ENCODE data around the gene SPTBN1. TPM values are rescaled to one million over a fixed set of nuclear protein-coding genes. Genes with fewer than 3 reads are reported as not detected.
A peak's percentile ranks its signal among the peaks of the same experiment; 100 is the strongest.

Gene SPTBN1
- total RNA-seq, 1 experiment from 2014 or later = 110 TPM

GRCh38 chr2:54659527-54659926 is 203.4 kb downstream of the SPTBN1 start:
- in situ Hi-C loops (cut with HindIII; ENCODE audit: low pct_unique_long_range_greater_than_20kb, low sequenced_read_pairs) = no loop called here
- DNase-seq (ENCODE audit: low read depth) = no peak

- in situ Hi-C loops (cut with HindIII; ENCODE audit: low pct_unique_long_range_greater_than_20kb, low sequenced_read_pairs) = no loop called here
- no peak for DNase-seq (ENCODE audit: low read depth)
These were observed 204.6 kb downstream of the SPTBN1 start for GRCh38 chr2:54660752-54661151.

GRCh38 chr2:54663424-54664030 is 207.4 kb downstream of the SPTBN1 start:
- in situ Hi-C loops (cut with HindIII; ENCODE audit: low pct_unique_long_range_greater_than_20kb, low sequenced_read_pairs) = no loop called here
- no peak for DNase-seq (ENCODE audit: low read depth)

- in situ Hi-C loops (cut with HindIII; ENCODE audit: low pct_unique_long_range_greater_than_20kb, low sequenced_read_pairs) = no loop called here
- no peak for DNase-seq (ENCODE audit: low read depth)
These were observed 208.2 kb downstream of the SPTBN1 start for GRCh38 chr2:54664238-54664786.

- DNase-seq (ENCODE audit: low read depth) = peak; percentile 17
- in situ Hi-C loops (cut with HindIII; ENCODE audit: low pct_unique_long_range_greater_than_20kb, low sequenced_read_pairs) = no loop called here
These were observed 209.3 kb downstream of the SPTBN1 start for GRCh38 chr2:54665436-54665856.

GRCh38 chr2:54666131-54666633 is 210.1 kb downstream of the SPTBN1 start:
- in situ Hi-C loops (cut with HindIII; ENCODE audit: low pct_unique_long_range_greater_than_20kb, low sequenced_read_pairs) = no loop called here
- no peak for DNase-seq (ENCODE audit: low read depth)

GRCh38 chr2:54666634-54667265 is 210.6 kb downstream of the SPTBN1 start:
- in situ Hi-C loops (cut with HindIII; ENCODE audit: low pct_unique_long_range_greater_than_20kb, low sequenced_read_pairs) = no loop called here
- no peak for DNase-seq (ENCODE audit: low read depth)

GRCh38 chr2:54667266-54667639 is 211.1 kb downstream of the SPTBN1 start:
- no peak for DNase-seq (ENCODE audit: low read depth)
- in situ Hi-C loops (cut with HindIII; ENCODE audit: low pct_unique_long_range_greater_than_20kb, low sequenced_read_pairs) = no loop called here

GRCh38 chr2:54667726-54668650 is 211.9 kb downstream of the SPTBN1 start:
- in situ Hi-C loops (cut with HindIII; ENCODE audit: low pct_unique_long_range_greater_than_20kb, low sequenced_read_pairs) = no loop called here
- no peak for DNase-seq (ENCODE audit: low read depth)

- DNase-seq (ENCODE audit: low read depth) = no peak
- in situ Hi-C loops (cut with HindIII; ENCODE audit: low pct_unique_long_range_greater_than_20kb, low sequenced_read_pairs) = no loop called here
These were observed 212.6 kb downstream of the SPTBN1 start for GRCh38 chr2:54668711-54669110.

GRCh38 chr2:54669677-54670484 is 213.8 kb downstream of the SPTBN1 start:
- no peak for DNase-seq (ENCODE audit: low read depth)
- in situ Hi-C loops (cut with HindIII; ENCODE audit: low pct_unique_long_range_greater_than_20kb, low sequenced_read_pairs) = no loop called here

GRCh38 chr2:54670485-54671009 is 214.4 kb downstream of the SPTBN1 start:
- no peak for DNase-seq (ENCODE audit: low read depth)
- in situ Hi-C loops (cut with HindIII; ENCODE audit: low pct_unique_long_range_greater_than_20kb, low sequenced_read_pairs) = no loop called here

GRCh38 chr2:54671010-54671409 is 214.9 kb downstream of the SPTBN1 start:
- in situ Hi-C loops (cut with HindIII; ENCODE audit: low pct_unique_long_range_greater_than_20kb, low sequenced_read_pairs) = no loop called here
- DNase-seq (ENCODE audit: low read depth) = no peak

GRCh38 chr2:54671875-54672589 is 215.9 kb downstream of the SPTBN1 start:
- in situ Hi-C loops (cut with HindIII; ENCODE audit: low pct_unique_long_range_greater_than_20kb, low sequenced_read_pairs) = no loop called here
- DNase-seq (ENCODE audit: low read depth) = no peak

GRCh38 chr2:54672590-54673456 is 216.7 kb downstream of the SPTBN1 start:
- in situ Hi-C loops (cut with HindIII; ENCODE audit: low pct_unique_long_range_greater_than_20kb, low sequenced_read_pairs) = no loop called here
- DNase-seq (ENCODE audit: low read depth) = no peak

- no peak for DNase-seq (ENCODE audit: low read depth)
- in situ Hi-C loops (cut with HindIII; ENCODE audit: low pct_unique_long_range_greater_than_20kb, low sequenced_read_pairs) = no loop called here
These were observed 217.4 kb downstream of the SPTBN1 start for GRCh38 chr2:54673501-54673998.
